ENCODE results near the gene PDE1A. TPM values are rescaled to one million over a fixed set of nuclear protein-coding genes. Genes with fewer than 3 reads are reported as not detected.

Gene PDE1A
- total RNA-seq: 1.2 TPM

GRCh38 chr2:182426918-182427240, at the start of gene PDE1A:
Gene PDE1A (minus strand): TSS chr2:182427036.
- ATAC-seq: no peak

- ATAC-seq: no peak
Observed at GRCh38 chr2:182473635-182474034, 46.8 kb upstream of the PDE1A start.

- ATAC-seq: no peak
Observed at GRCh38 chr2:182463760-182464159, 36.9 kb upstream of the PDE1A start.

GRCh38 chr2:182456784-182457183, 29.9 kb upstream of the PDE1A start:
- no peak for ATAC-seq

- no peak for ATAC-seq
Observed at GRCh38 chr2:182452456-182452990, 25.7 kb upstream of the PDE1A start.

- no peak for ATAC-seq
Observed at GRCh38 chr2:182448371-182448770, 21.5 kb upstream of the PDE1A start.

- ATAC-seq: no peak
Observed at GRCh38 chr2:182447863-182448262, 21.0 kb upstream of the PDE1A start.

- no peak for ATAC-seq
Observed at GRCh38 chr2:182447163-182447562, 20.3 kb upstream of the PDE1A start.

- no peak for ATAC-seq
Observed at GRCh38 chr2:182446087-182446486, 19.3 kb upstream of the PDE1A start.

GRCh38 chr2:182445391-182445965, 18.6 kb upstream of the PDE1A start:
- ATAC-seq: no peak

- no peak for ATAC-seq
Observed at GRCh38 chr2:182444806-182445205, 18.0 kb upstream of the PDE1A start.

GRCh38 chr2:182444170-182444569, 17.3 kb upstream of the PDE1A start:
- no peak for ATAC-seq

- no peak for ATAC-seq
Observed at GRCh38 chr2:182436252-182436651, 9.4 kb upstream of the PDE1A start.

- ATAC-seq: no peak
Observed at GRCh38 chr2:182435754-182436153, 8.9 kb upstream of the PDE1A start.

GRCh38 chr2:182432051-182432450, 5.2 kb upstream of the PDE1A start:
- no peak for ATAC-seq

- ATAC-seq: no peak
Observed at GRCh38 chr2:182428476-182428875, 1.6 kb upstream of the PDE1A start.

GRCh38 chr2:182426082-182426917, 536 bp downstream of the PDE1A start:
- ATAC-seq: no peak

GRCh38 chr2:182422864-182423263, 4.0 kb downstream of the PDE1A start:
- ATAC-seq: no peak

- no peak for ATAC-seq
Observed at GRCh38 chr2:182420669-182421068, 6.2 kb downstream of the PDE1A start.

- no peak for ATAC-seq
Observed at GRCh38 chr2:182416861-182417260, 10.0 kb downstream of the PDE1A start.

- ATAC-seq: no peak
Observed at GRCh38 chr2:182416191-182416590, 10.6 kb downstream of the PDE1A start.

- no peak for ATAC-seq
Observed at GRCh38 chr2:182415771-182416170, 11.1 kb downstream of the PDE1A start.

GRCh38 chr2:182412858-182413257, 14.0 kb downstream of the PDE1A start:
- ATAC-seq: no peak

GRCh38 chr2:182410120-182410519, 16.7 kb downstream of the PDE1A start:
- ATAC-seq: no peak
